MM.1S (cell line): ENCODE results near the gene LRRC4C.

ENCODE experiments used
- DNase-seq: peaks from one replicate; pipeline ENCODE4 v3.0.0-alpha.2; 2015
- H2AFZ ChIP-seq: fragments of 300-600 bp; sonication (generic); 2 replicates; pipeline ENCODE4 v1.6.0; 2016; ENCODE audit warnings: antibody characterized with exemption, low read length
- H3F3A ChIP-seq: fragments of 300-600 bp; sonication (generic); 2 replicates; pipeline ENCODE4 v1.6.1; 2016; ENCODE audit warnings: mild to moderate bottlenecking, antibody characterized with exemption, low read length, moderate library complexity, mixed read lengths; ENCODE audit not compliant: insufficient read depth
- H3K27ac ChIP-seq: fragments of 300-600 bp; sonication (generic); 2 replicates; pipeline ENCODE4 v1.5.1; 2016; ENCODE audit warnings: mild to moderate bottlenecking, low read length
- H3K27me3 ChIP-seq: fragments of 300-600 bp; sonication (generic); replicated peaks from 2 replicates; pipeline ENCODE4 v1.6.0; 2016; ENCODE audit warnings: low read length; ENCODE audit not compliant: insufficient read depth
- H3K36me3 ChIP-seq: fragments of 300-600 bp; sonication (generic); replicated peaks from 2 replicates; pipeline ENCODE4 v1.6.1; 2016; ENCODE audit warnings: mild to moderate bottlenecking, low read length, mixed read lengths; ENCODE audit not compliant: insufficient read depth
- H3K4me1 ChIP-seq: fragments of 300-600 bp; sonication (generic); 2 replicates; pipeline ENCODE4 v1.6.1; 2016; ENCODE audit warnings: low read length, mixed read lengths
- H3K4me2 ChIP-seq: fragments of 300-600 bp; sonication (generic); 2 replicates; pipeline ENCODE4 v1.6.0; 2016; ENCODE audit warnings: low read depth, low read length
- H3K4me3 ChIP-seq: fragments of 300-600 bp; sonication (generic); 2 replicates; pipeline ENCODE4 v1.5.1; 2016; ENCODE audit warnings: low read length, mixed read lengths
- H3K79me2 ChIP-seq: fragments of 300-600 bp; sonication (generic); 2 replicates; pipeline ENCODE4 v1.6.1; 2016; ENCODE audit warnings: mixed run types, low read length, mixed read lengths
- H3K9ac ChIP-seq: fragments of 300-600 bp; sonication (generic); 2 replicates; pipeline ENCODE4 v1.6.1; 2016; ENCODE audit warnings: low read length, mixed read lengths
- H3K9me2 ChIP-seq: fragments of 300-600 bp; sonication (generic); replicated peaks from 2 replicates; pipeline ENCODE4 v1.6.1; 2016; ENCODE audit warnings: mild to moderate bottlenecking, low read length, mixed read lengths; ENCODE audit not compliant: insufficient read depth
- H3K9me3 ChIP-seq: fragments of 300-600 bp; sonication (generic); replicated peaks from 2 replicates; pipeline ENCODE4 v1.6.1; 2016; ENCODE audit warnings: mild to moderate bottlenecking, low read length, mixed read lengths; ENCODE audit not compliant: insufficient read depth
- H4K20me1 ChIP-seq: fragments of 300-600 bp; sonication (generic); 2 replicates; pipeline ENCODE4 v1.6.1; 2016; ENCODE audit warnings: mild to moderate bottlenecking, low read length, moderate library complexity, mixed read lengths; ENCODE audit not compliant: insufficient read depth
- CTCF ChIP-seq: fragments of 300-600 bp; sonication (generic); IDR thresholded peaks from 2 replicates; pipeline ENCODE4 v1.5.1; 2016; ENCODE audit warnings: antibody characterized with exemption, low read length, mixed read lengths
- EZH2 ChIP-seq: fragments of 300-600 bp; sonication (generic); optimal IDR thresholded peaks from 2 replicates; pipeline ENCODE3; 2017; ENCODE audit warnings: low read depth, mild to moderate bottlenecking, antibody characterized with exemption, low read length, mixed read lengths
- EZH2phosphoT487 ChIP-seq: fragments of 300-600 bp; sonication (generic); IDR thresholded peaks from 2 replicates; pipeline ENCODE4 v1.6.1; 2018; ENCODE audit warnings: antibody characterized with exemption, low read length

The LRRC4C gene

GRCh38 chr11:41377709-41378394 lies 81.6 kb downstream of the LRRC4C start:
- H3K9me3 ChIP-seq = no peaks in the 10 kb centered on the region
- H3K9ac ChIP-seq = no peak overlapping the region
- no peak overlapping the region for H2AFZ ChIP-seq
- no peak for DNase-seq
- no peaks in the 10 kb centered on the region for H3K9me2 ChIP-seq
- H3K4me2 ChIP-seq = no peak overlapping the region
- H3K4me1 ChIP-seq = no peaks in the 10 kb centered on the region
- no peaks in the 10 kb centered on the region for H4K20me1 ChIP-seq
- no peak overlapping the region for H3K4me3 ChIP-seq
- TF ChIP-seq EZH2 (no peak), CTCF (no peak), EZH2phosphoT487 (no peak)
- H3K79me2 ChIP-seq = no peaks in the 10 kb centered on the region
- H3K36me3 ChIP-seq = no peaks in the 10 kb centered on the region
- H3K27me3 ChIP-seq = no peaks in the 10 kb centered on the region
- H3K27ac ChIP-seq = no peak overlapping the region
- H3F3A ChIP-seq = no peaks in the 10 kb centered on the region

GRCh38 chr11:41351825-41352224 lies 107.6 kb downstream of the LRRC4C start:
- Histone ChIP-seq H3K9me2 (no peaks in the 10 kb centered on the region), H3F3A (no peaks in the 10 kb centered on the region), H3K27me3 (no peaks in the 10 kb centered on the region), H2AFZ (no peak overlapping the region), H3K4me1 (no peaks in the 10 kb centered on the region), H3K36me3 (no peaks in the 10 kb centered on the region), H3K4me2 (no peak overlapping the region), H3K9me3 (no peaks in the 10 kb centered on the region; the same call in 1 of the 2 replicates), H3K27ac (no peak overlapping the region), H3K79me2 (no peaks in the 10 kb centered on the region), H4K20me1 (no peaks in the 10 kb centered on the region), H3K4me3 (no peak overlapping the region), H3K9ac (no peak overlapping the region)
- no peak for DNase-seq
- TF ChIP-seq EZH2 = no peak
- no peak for TF ChIP-seq EZH2phosphoT487
- no peak for TF ChIP-seq CTCF

- H3K4me2 ChIP-seq = no peak overlapping the region
- H3K27me3 ChIP-seq = no peaks in the 10 kb centered on the region
- no peak for DNase-seq
- no peaks in the 10 kb centered on the region for H4K20me1 ChIP-seq
- no peak overlapping the region for H3K9ac ChIP-seq
- H3K36me3 ChIP-seq = no peaks in the 10 kb centered on the region
- no peak overlapping the region for H3K4me3 ChIP-seq
- H3K27ac ChIP-seq = no peak overlapping the region
- H2AFZ ChIP-seq = no peak overlapping the region
- no peaks in the 10 kb centered on the region for H3K4me1 ChIP-seq
- H3K9me3 ChIP-seq = no peaks in the 10 kb centered on the region
- no peaks in the 10 kb centered on the region for H3K79me2 ChIP-seq
- H3K9me2 ChIP-seq = no peaks in the 10 kb centered on the region
- H3F3A ChIP-seq = no peaks in the 10 kb centered on the region
- TF ChIP-seq EZH2 (no peak), CTCF (no peak), EZH2phosphoT487 (no peak)
Measured at GRCh38 chr11:41346042-41346441, 113.4 kb downstream of the LRRC4C start.
